Fibroblast of lung (primary cell): Measurements from ENCODE around the gene ADCK1.

ENCODE experiments used
- CTCF ChIP-seq, 2 donors: IDR thresholded peaks in 1 of 2; conservative IDR thresholded peaks in 1 of 2; 1 replicate in 1 of 2; 2 replicates in 1 of 2; pipeline ENCODE4 v1.5.1; 2011 to 2012; ENCODE audit warnings: low read length in 2 of 2, control low read depth in 1 of 2, inconsistent platforms in 1 of 2, low read depth in 1 of 2, mild to moderate bottlenecking in 1 of 2
- EZH2 ChIP-seq: IDR thresholded peaks from 2 replicates; pipeline ENCODE4 v1.5.1; 2012; ENCODE audit warnings: low read length, control low read depth, mild to moderate bottlenecking; ENCODE audit errors: missing control alignments

DNA sequence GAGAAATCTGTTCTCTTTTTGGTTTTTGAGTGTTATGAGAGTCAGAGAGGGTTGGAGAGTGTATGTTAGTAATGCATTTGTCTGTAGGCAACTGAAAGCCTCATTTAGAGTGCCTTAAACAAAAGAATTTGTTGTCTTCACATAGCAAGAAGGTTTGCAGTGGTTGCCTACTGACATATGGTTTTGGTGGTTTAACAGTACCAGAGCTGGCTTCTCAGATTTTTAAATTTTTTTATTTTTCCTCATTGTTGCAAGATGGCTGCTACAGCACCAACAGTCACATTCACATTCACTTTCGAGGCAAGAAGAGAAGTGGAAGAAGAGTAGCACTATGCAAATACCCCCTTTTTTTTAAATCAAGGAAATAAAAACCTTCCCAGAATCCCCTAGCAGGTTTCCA, 106.5 kb downstream of the ADCK1 start:
- TF ChIP-seq CTCF (conservative IDR thresholded peaks at IDR 0.05 in 1 of 2, IDR thresholded peaks at IDR 0.05 in 1 of 2; ENCODE audit: low read depth in 1 of 2, low read length in 2 of 2) (no peak), EZH2 (no peak)
